ENCODE data around the gene BCDIN3D.

The BCDIN3D gene

GRCh38 chr12:49808686-49809380 is 34.1 kb downstream of the BCDIN3D start:
- Histone ChIP-seq H3K9me3 (ENCODE audit: severe bottlenecking) (no peaks in the 10 kb centered on the region), H3K4me1 (ENCODE audit: insufficient read depth, poor library complexity, severe bottlenecking) (no peaks in the 10 kb centered on the region), H3K27me3 (ENCODE audit: insufficient read depth, poor library complexity, severe bottlenecking) (no peaks in the 10 kb centered on the region), H3K27ac (ENCODE audit: poor library complexity, severe bottlenecking) (no peak overlapping the region), H3K36me3 (ENCODE audit: low read depth) (peaks cover 6% of the 10 kb centered on the region; the same call in 1 of the 2 replicates), H3K4me3 (ENCODE audit: severe bottlenecking) (no peak overlapping the region)
- DNase-seq (ENCODE audit: low spot score) (no peak), ATAC-seq (ENCODE audit: low read depth) (no peak)
- no peak for TF ChIP-seq CTCF (IDR thresholded peaks at IDR 0.05; ENCODE audit: poor library complexity, severe bottlenecking)

- TF ChIP-seq CTCF (IDR thresholded peaks at IDR 0.05; ENCODE audit: poor library complexity, severe bottlenecking) = no peak
- H3K27ac ChIP-seq (ENCODE audit: poor library complexity, severe bottlenecking) = no peak overlapping the region
- no peaks in the 10 kb centered on the region for H3K9me3 ChIP-seq (ENCODE audit: severe bottlenecking)
- H3K4me1 ChIP-seq (ENCODE audit: insufficient read depth, poor library complexity, severe bottlenecking) = no peaks in the 10 kb centered on the region
- no peak for DNase-seq (ENCODE audit: low spot score)
- no peak overlapping the region for H3K4me3 ChIP-seq (ENCODE audit: severe bottlenecking)
- H3K36me3 ChIP-seq (ENCODE audit: low read depth) = peaks cover 6% of the 10 kb centered on the region; the same call in 1 of the 2 replicates
- ATAC-seq (ENCODE audit: low read depth) = no peak
- H3K27me3 ChIP-seq (ENCODE audit: insufficient read depth, poor library complexity, severe bottlenecking) = no peaks in the 10 kb centered on the region
These were observed 34.8 kb downstream of the BCDIN3D start for GRCh38 chr12:49807991-49808580.

GRCh38 chr12:49806877-49807276 is 36.0 kb downstream of the BCDIN3D start:
- no peak for TF ChIP-seq CTCF (IDR thresholded peaks at IDR 0.05; ENCODE audit: poor library complexity, severe bottlenecking)
- DNase-seq (ENCODE audit: low spot score) (no peak), ATAC-seq (ENCODE audit: low read depth) (no peak)
- H3K36me3 ChIP-seq (ENCODE audit: low read depth) = peaks cover 6% of the 10 kb centered on the region; the same call in 1 of the 2 replicates
- no peak overlapping the region for H3K4me3 ChIP-seq (ENCODE audit: severe bottlenecking)
- H3K27me3 ChIP-seq (ENCODE audit: insufficient read depth, poor library complexity, severe bottlenecking) = no peaks in the 10 kb centered on the region
- no peak overlapping the region for H3K27ac ChIP-seq (ENCODE audit: poor library complexity, severe bottlenecking)
- no peaks in the 10 kb centered on the region for H3K4me1 ChIP-seq (ENCODE audit: insufficient read depth, poor library complexity, severe bottlenecking)
- no peaks in the 10 kb centered on the region for H3K9me3 ChIP-seq (ENCODE audit: severe bottlenecking)

- H3K9me3 ChIP-seq (ENCODE audit: severe bottlenecking) = no peaks in the 10 kb centered on the region
- no peaks in the 10 kb centered on the region for H3K4me1 ChIP-seq (ENCODE audit: insufficient read depth, poor library complexity, severe bottlenecking)
- no peaks in the 10 kb centered on the region for H3K27me3 ChIP-seq (ENCODE audit: insufficient read depth, poor library complexity, severe bottlenecking)
- peaks cover 6% of the 10 kb centered on the region; the same call in 1 of the 2 replicates for H3K36me3 ChIP-seq (ENCODE audit: low read depth)
- ATAC-seq (ENCODE audit: low read depth) (no peak), DNase-seq (ENCODE audit: low spot score) (no peak)
- no peak for TF ChIP-seq CTCF (IDR thresholded peaks at IDR 0.05; ENCODE audit: poor library complexity, severe bottlenecking)
- no peak overlapping the region for H3K27ac ChIP-seq (ENCODE audit: poor library complexity, severe bottlenecking)
- no peak overlapping the region for H3K4me3 ChIP-seq (ENCODE audit: severe bottlenecking)
These were observed 36.5 kb downstream of the BCDIN3D start for GRCh38 chr12:49806321-49806813.

- no peak for ATAC-seq (ENCODE audit: low read depth)
- Histone ChIP-seq H3K4me3 (ENCODE audit: severe bottlenecking) (no peak overlapping the region), H3K36me3 (ENCODE audit: low read depth) (peaks cover 6% of the 10 kb centered on the region; the same call in 1 of the 2 replicates), H3K27ac (ENCODE audit: poor library complexity, severe bottlenecking) (no peak overlapping the region), H3K27me3 (ENCODE audit: insufficient read depth, poor library complexity, severe bottlenecking) (no peaks in the 10 kb centered on the region), H3K9me3 (ENCODE audit: severe bottlenecking) (no peaks in the 10 kb centered on the region), H3K4me1 (ENCODE audit: insufficient read depth, poor library complexity, severe bottlenecking) (no peaks in the 10 kb centered on the region)
- TF ChIP-seq CTCF (IDR thresholded peaks at IDR 0.05; ENCODE audit: poor library complexity, severe bottlenecking) = no peak
- DNase-seq (ENCODE audit: low spot score) = no peak
These were observed 37.5 kb downstream of the BCDIN3D start for GRCh38 chr12:49805409-49805808.
